Body of pancreas (tissue), 4 donors: ENCODE data around the gene CALHM2.

Experiments used
- CTCF ChIP-seq, 7 experiments: fragments of 450-650 bp in 4 of 7; fragments of 200-600 bp in 3 of 7; sonication (generic) in 3 of 7; IDR thresholded peaks; one replicate each; pipeline ENCODE4 v1.5.1; 2016 to 2019; ENCODE audit warnings: antibody characterized with exemption in 7 of 7
- POLR2A ChIP-seq, 3 donors: fragments of 450-650 bp; IDR thresholded peaks; one replicate each; pipeline ENCODE4 v1.6.1; 2016; ENCODE audit warnings: antibody characterized with exemption in 3 of 3, mild to moderate bottlenecking in 2 of 3

DNA sequence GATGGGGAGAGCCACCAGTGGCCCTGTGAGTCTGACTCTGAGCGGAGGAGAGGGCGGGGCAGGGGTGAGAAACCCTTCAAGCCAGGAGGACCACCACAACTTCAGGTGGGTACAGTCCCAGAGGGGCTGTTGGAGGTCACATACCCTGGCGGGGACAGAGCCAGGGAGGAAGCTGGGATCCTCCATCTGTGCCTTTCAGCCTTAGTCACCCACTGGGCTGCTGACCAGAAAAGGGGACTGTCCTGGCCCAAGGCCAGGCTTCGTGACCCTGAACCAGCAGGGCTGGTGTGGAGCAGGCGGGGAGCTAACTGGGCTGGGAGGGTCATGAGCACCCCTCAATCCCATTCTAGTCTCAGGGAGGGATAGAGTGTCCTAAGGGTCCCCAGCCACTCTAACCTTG, 28.4 kb upstream of the CALHM2 start:
- no peak for TF ChIP-seq CTCF (IDR thresholded peaks at IDR 0.05)
- no peak for TF ChIP-seq POLR2A (IDR thresholded peaks at IDR 0.05)
